Right hindlimb (tissue), 1 donor: ENCODE data around the gene MBTPS1.
A peak's percentile ranks its signal among the peaks of the same experiment; 100 is the strongest.

ENCODE experiments used
- DNase-seq: peaks from one replicate; pipeline ENCODE4 v3.0.0-alpha.2; 2018

The MBTPS1 gene

DNA sequence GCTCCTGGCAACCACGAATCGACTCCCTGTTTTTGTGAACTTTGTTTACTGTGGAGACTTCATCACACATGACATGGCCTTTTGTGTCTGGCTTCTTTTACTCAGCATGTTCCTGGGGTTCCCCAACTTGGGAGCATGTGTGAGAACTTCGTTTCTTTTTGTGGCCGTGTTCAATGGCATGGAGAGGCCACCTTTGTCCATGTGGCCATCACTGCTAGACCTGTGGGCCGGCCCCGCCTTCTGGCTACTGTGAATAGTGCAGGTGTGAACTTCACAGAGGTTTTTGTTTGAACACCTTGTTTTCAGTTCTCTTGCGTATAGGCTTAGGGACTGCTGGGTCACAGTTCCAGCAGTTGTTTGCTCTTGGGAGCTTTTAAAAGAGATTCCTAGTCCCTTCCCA is 68.5 kb downstream of the MBTPS1 start:
- no peak for DNase-seq

DNA sequence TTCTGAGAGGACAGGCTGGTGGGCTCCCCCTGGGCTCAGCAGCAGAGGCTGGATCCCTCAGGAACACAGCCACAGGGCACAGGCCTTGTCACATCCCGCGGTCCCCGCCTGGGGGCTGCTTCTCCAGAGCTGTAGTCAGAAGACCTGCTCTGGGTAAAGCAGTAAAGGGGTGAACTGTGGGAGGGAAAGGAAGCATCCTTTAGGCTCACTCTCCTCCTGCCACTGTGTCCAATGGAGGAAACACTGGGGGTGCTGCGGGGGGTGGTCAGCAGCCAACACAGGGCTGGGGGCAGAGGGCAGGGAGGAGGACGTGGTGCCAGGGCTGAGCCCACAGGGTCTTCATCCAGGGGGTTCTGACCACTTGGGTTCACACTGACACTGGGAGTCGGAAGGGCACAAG is 69.1 kb downstream of the MBTPS1 start:
- no peak for DNase-seq

DNA sequence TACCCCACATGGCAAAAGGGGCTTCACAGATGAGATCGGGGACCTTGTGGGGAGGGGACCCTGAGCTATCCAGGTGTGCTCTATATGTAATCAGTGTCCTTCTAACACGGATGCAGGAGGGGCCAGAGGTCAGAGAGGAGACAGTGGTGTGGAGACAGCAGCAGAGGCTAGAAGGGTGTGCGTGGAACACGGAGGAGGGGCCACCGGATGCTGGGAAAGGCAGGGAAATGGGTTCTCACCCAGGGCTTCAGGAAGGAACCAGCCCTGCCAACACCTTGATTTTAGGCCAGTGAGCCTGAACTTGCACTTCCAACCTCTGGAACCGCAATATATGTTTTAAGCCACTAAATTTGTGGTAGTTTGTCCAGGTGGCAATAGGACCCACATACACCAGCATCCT is 69.5 kb downstream of the MBTPS1 start:
- DNase-seq: no peak

DNA sequence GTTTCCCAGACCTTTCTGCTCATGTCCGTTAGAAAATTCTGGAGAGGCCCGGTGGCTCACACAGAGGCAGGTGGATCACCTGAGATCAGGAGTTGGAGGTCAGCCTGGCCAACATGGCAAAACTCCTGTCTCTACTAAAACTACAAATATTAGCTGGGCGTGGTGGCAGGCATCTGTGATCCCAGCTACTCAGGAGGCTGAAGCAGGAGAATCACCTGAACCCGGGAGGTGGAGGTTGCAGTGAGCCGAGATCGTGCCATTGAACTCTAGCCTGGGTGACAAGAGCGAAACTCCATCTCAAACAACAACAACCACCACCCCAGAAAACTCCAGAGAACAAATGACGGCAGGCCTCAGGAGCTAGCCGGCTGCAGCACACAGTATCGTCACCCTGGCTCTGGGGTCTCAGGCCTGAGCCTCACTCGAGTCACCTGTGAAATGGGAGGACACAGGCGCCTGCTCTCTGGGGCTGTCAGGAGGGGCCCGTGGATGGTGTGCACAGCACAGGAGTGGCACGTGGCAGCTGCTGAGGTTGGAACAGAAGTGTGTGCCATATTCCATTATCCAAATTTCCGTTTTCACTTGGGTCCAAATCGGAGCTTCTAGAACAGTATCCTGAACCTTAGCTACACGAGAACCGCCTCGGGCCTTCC is 70.8 kb downstream of the MBTPS1 start:
- no peak for DNase-seq

DNA sequence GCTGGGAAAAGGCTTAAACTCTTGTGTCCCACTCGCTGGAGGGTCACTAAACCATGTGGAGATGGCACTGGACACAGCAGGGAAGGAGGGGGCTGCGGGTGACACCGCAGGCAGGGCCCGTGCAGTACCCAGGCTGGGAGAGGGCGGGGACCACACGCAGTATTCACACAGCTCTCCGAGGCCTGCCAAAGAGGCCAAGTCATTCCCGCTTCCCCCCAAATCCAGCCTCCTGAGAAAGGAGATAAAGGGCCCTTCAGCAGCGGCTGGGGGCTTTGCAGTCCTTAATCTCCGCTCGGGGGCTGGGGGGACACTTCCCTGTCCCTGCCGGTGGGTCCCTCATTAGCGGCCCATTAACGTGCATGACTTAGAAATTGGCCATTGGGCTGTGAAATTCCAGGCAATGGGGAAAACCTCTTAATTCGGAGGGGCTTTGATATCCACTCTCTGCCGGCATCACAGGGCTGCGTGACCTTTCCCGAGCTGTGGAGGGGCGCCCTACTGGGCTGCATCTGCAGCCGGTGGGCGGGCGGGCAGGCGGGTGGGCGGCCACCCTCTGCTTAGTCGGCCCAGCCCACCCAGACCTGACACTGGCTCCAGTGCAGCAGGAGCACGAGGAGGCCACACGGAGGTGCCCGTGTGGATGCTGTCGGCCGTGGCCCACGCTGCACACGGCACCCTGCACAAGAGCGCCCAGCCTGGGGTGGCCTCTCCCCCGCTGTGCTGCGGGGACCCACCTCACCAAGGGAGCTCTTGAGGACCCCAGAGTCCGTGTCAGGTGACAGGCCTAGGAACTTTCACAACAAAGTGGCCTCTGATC is 71.5 kb downstream of the MBTPS1 start:
- no peak for DNase-seq

DNA sequence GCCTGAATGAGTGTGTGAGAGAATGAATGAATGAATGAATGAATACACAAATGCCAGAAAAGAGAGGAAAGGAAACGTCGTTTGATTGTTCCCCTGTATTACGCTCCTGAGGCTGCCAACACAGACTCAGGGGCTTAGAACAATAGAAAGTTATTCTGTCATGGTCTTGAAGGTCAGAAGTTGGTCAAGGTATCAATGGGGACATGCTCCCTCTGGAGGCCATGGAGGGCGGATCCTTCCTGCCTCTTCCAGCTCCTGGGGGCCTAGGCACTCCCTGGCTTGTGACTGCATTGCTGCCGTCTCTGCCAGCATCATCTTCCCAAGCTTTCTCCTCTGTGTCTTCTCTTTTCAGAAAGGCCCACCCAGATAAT is 72.6 kb downstream of the MBTPS1 start:
- no peak for DNase-seq

DNA sequence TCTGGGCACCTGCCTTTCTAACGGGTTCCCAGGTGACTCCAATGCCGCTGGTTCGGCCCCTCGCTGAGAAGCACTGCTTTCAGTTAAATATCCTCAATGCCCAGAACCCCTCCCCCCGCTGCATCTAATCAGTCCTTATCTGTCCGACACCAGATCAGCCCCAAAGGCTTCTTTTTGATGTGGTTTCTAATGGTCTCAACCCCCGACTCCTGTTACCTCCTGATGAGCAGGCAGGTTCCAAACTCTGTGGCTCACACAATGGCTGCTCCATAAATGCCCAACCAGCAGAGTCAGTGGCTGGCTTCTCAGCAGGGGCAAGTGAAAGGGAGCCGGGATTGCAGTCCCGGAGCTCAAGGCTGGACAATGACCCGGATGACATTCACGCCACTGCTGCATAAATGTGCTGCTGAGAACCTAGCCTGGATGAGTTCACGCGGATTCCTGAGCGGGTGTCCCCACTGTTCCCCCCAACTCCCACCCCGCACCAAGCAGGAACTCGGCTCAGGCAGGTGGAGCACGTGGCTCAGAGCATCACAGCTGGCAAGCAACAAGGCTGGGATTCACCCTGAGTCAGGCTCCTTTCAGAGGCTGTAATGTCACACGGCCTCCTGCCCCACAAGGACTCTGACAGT is 73.1 kb downstream of the MBTPS1 start:
- DNase-seq: no peak

DNA sequence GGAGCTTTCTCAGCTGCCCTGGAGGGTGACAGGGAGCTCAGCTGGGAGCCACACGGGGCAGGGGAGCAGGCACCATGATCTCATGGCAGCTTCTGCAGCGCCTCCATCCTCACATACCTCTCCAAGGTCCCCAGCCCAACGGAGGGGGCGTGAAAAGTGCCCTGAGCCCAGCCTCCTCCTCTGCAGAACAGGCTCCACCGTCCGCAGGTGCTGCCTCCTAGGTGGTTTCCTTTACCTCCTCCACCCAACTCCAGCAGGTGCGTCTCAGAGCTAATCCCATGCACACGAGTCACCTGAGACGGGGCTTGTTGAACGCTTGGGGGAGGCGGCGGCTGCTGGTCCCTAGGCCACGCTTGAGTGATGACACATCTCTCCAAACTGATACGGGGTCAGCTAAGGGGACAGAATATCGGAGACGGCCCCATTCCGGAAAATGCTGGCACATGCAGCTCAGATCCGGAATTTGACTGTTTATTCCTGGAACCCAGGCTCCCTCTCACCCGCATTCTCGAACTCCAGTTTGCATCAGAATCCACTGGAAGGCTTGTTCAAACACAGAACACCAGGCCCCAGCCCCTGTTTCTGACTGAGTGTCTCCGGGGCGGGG is 73.8 kb downstream of the MBTPS1 start:
- no peak for DNase-seq

DNA sequence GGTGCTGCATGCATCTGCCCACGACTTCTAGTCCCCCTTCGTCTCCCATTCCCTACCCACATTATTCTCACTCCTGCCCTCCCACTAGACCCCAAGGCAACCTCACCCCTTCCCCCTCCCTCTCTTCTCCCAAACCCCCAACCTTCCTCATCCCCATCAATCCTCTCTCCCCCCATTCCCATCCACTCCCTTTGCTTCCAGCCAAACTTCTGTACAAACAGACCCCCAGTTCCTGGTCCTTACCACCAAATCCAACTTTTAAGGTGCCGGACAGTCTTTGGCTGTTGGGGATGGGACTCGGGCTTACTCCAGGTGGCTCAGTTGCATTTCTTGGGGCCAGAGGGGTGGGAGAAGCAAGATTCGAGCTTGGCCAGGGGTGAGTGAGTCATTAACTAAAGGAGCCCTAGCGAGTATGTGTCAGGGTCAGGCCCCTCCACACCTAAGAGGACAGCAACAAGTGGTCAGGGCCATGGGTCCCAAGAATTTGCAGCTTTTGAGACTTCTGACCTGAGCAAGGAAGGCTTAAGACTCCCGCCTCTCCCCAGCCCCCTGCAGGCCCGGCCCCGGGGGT is 74.3 kb downstream of the MBTPS1 start, which contains the start of gene SLC38A8:
SLC38A8 (minus strand) TSS at position 488 of the 571 bp plus-strand sequence. CDS start 638 bp downstream, outside the sequence.
- DNase-seq: no peak

DNA sequence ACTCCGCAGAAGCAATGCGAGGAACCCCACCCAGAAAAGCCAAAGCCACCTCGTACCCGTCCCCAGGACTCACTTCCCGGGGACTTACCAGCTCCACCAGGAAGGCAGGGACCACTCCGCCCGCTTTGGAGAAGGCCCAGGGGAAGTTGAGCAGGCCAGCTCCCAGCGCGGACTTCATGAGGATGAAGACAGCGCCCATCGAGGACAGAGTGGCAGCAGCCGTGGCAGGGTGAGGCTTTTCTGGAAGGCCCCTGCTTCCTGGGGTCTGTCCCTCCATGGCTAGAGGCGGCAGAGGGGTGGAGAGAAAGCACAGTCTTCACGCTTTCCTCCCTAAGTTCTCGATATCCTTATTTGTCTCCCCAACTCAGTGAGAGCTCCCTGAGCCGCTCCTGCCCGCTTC is 74.9 kb downstream of the MBTPS1 start:
- DNase-seq: no peak

DNA sequence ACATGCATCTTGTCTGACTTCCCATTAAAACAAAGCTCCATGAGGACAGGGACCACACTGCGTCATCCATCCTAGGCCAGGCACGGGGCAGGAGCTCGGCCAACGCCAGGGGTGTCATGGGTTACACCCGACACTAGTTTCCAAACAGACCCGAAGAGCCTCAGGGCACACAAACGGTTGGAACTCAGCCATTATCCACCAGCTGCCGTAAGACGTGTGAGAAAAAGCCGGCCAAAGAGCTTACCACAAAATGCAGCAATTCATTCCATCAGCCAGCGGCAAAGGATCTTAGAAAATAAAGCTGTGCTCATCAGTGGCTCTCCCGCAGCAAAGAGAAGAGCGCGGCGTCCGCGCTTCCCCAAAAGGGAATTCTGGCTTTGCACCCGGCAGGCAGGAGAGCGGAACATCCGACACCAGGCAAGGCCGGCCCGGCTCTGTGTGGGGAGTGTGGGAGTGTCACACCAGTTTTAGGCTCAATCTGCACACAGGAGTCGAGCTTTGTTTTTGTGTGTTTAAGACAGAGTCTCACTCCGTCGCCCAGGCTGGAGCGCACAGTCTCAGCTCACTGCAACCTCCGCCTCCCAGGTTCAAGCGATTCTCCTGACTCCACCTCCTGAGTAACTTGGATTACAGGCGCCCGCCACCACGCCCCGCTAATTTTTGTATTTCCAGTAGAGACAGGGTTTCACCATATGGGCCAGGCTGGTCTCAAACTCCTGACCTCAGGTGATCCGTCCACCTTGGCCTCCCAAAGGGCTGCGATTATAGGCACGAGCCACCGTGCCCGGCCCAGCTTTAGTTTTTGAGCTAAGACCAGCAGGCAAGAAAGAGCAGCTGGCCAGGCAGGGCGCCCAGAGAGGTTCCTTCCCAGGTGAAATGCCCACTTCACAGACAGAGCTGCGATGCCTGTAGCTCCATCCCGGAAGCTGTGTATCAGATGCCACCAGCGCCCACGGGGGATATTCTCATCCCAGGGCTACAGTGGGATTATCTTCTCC is 75.6 kb downstream of the MBTPS1 start:
- DNase-seq: peak; percentile 67

DNA sequence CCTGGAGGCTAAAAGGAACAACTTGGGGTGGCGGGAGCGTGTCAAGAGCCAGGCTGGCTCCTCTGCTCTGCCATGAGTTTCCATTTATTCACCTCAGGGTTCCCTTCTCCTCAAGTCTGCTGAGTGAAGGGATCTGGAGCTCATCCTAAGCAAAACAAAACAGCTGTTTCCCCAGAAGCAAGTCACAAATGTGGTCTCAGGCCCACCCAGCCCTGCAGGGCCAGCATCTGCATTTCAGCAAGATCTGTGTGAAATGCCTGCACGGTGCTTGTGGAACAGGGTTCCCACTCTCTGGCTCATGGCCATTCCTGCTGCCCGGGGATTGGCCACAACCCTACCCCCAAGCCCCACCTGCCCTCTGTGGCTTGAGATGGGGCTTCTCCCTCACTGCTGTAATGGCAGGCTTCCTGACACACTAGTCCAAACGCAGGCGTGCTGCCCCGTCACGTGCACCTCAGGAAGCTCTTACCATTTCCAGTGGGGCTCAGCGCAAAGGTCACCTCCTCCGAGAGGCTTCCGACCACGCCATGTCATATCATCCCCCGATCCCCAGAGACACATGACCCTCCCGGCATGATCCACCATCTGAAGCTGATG is 76.4 kb downstream of the MBTPS1 start:
- no peak for DNase-seq

DNA sequence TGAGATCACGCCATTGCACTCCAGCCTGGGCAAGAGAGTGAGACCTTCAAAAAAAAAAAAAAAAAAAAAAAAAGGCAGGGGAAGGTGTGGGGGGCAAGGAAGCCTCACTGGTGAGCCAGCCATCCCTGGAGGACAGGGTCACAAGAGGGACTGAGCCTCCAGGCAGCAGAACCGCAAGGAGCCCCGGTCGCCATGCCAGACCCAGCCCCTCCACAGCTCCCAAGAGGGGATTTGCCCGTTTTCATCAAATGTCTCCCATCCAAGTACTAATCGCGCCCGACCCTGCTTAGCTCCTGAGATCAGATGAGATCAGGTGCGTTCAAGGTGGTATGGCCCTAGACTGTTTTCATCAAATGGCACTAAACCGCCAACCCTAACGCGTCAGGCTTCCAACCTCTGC is 77.0 kb downstream of the MBTPS1 start:
- DNase-seq: no peak

DNA sequence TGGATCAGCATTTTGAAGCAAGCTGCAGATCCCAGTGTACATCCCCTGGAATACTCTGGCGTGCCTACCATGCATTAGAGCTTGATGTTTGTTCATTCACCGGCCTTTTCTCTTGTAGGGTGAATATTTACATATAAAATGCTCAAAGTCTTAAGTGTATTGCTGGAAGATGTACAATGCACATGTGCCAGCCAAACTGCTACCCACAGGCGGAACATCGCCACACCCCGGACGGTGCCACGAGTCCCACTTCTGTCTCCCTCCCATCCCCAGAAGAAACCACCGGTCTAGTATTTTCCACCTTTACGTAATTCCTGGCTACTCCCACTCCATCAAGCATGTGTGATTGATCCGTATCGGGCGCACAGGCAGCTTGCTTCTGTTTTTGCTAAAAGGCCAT is 78.3 kb downstream of the MBTPS1 start:
- no peak for DNase-seq

DNA sequence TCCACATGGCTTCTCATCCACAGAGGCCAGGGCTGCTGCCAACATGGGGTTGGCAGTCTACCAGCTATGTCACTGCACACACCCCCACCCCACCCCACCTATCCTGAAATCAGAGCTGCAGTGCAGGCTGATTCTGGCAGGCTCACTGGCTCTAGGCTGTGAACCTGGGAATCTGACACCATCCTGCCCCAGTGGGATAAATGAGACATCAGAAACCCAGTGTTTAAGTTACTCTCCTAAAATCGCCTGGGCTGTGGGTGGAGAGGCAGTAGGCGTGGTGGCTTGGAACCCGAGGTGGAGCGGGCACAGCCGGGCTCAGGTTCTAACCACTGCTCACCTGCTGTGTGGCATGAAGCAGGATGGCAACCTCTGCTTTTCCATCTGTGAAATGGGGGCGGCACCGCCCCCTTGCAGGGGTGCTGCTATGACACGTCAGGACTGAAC is 79.7 kb downstream of the MBTPS1 start:
- DNase-seq: no peak

DNA sequence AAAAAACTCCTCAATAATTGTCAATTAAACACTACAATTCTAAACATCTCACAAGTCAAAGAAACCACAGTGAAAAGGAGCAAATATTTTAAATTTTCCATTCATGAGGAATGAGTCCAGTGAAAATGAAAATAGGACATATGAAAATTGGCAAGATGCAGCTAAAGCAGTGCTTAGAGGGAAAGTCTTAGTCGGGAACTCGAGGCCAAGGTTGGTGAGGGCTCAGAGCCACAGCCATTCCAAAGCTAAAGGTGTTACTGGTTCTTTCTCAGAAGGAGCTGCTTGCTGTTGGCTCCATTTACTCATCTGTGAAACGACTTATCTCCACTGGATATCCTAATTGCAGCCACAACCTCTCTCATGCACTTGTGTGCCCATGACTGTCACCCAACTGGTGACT is 80.6 kb downstream of the MBTPS1 start:
- no peak for DNase-seq

DNA sequence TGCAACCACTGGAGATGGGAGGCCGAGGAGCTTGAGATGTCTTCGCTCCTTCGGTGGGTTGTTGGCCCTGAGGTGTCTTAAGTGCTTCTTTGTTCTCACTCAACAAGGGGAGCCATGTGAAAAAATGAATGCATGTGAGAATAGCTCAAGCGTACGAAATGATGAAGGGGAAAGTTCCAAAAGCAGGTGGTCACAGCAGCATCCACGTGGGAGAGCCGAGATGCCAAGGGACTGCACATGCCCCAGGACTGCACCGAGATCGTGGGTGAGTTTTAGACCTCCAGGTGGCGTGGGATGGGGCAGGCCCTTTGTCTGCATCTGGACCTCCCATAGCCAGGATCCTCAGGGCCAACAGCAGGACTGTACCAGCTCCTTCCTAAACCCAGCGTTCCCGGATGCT is 82.2 kb downstream of the MBTPS1 start:
- no peak for DNase-seq

DNA sequence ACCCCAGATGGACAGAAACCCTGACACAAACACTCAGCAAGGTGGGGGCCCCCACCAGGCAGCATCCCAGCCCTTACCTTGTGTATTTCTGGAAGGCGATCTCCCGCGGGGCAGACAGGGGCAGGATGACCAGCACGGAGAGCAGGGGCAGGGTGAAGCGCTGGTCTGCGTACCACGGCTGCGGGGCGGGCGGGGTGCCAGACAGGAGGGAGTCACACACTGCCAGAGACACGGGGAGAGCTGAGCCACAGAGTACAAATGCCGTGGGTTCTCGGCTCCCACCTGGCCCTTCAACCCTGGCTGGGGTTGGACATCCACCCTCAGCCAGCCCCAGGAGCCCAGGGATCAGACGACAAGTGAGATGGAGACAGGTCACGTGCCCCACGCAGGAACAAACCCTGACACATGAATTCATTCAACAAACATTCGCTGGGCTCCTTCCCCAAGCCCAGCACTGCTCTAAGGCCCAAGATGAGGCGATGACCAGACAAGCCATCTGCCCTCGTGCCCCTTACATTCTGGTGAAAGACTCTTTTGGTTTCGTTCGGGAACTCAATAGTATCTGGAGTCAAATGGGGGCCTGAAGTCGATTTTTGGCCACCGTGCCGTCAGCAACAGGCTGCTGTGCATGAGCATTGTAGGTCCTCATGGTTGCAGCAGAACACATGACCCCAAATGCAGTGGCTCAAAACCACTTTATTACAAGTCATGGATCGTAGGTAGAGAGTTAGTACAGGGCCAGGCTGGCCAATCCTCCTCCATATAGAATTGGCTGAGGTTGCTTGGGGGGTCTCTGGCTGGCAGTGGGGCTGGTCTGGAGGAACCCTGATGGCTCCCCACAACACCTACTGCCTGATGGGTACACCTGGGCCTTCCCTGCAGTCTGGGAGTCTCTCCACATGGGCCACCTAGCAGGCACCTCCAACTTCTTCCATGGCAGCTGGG is 83.2 kb downstream of the MBTPS1 start:
- no peak for DNase-seq

DNA sequence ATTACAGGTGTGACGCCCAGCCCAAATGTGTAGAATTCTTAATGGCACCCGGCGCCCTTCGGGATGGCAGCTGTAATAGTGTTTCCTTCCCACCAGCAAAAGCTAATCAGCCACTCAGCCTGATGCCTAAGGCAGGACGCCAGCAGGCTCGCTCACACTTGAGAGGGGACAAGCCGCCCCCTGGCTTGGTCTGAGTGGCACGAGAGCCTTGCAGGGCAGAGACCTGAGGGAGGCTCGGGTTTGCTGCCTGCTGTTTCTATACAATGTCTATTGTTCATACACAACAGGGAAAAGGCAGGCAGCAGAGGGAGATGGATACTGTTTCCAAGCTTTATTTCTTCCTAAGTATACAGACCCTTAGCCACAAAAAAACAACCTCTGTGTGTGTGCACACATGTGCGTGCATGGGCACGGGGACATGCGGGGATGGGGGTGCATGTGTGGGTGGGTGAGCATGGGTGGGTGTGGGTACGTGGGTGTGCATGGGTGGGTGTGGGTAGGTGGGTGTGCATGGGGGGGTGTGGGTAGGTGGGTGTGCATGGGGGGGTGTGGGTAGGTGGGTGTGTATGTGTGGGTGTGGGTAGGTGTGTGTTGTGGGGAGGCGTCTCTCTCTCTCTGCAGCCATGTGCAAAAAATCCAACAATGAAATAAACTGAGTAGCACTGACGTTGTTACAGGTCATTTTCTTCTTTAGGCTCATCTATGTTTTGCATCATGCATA is 84.1 kb downstream of the MBTPS1 start:
- no peak for DNase-seq

DNA sequence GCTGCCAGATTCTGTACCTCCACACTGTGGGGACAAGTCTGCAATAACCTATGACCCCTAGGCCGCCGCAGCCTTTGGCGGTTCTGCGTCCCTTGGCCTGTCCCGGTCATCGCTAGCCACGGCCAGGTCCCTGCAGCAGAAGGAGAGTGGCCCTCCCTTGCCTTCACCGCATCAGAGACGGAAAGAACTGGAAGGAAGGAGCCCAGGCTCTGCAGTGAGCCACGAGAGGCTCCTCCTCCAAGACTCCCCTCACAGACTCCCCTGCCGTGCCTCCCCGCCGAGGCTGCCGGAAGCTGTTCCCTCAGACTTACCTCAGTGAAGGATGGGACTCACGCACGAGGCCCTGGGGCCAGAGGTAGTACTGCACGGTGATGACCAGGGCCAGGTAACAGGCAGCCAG is 85.2 kb downstream of the MBTPS1 start:
- DNase-seq: no peak
